GM23248 (cell line): ENCODE data around the gene KCNH5. TPM values are rescaled to one million over a fixed set of nuclear protein-coding genes. Genes with fewer than 3 reads are reported as not detected.

Experiments used
- DNase-seq: peaks from one replicate; pipeline ENCODE4 v3.0.0-alpha.2; 2015
- H2AFZ ChIP-seq: fragments of 200-600 bp; sonication (generic); 2 replicates; pipeline ENCODE4 v1.6.1; 2016; ENCODE audit warnings: antibody characterized with exemption
- H3F3A ChIP-seq: fragments of 200-600 bp; sonication (generic); 2 replicates; pipeline ENCODE4 v1.6.1; 2016; ENCODE audit warnings: mild to moderate bottlenecking, antibody characterized with exemption, mixed run types; ENCODE audit not compliant: insufficient read depth
- H3K27ac ChIP-seq: fragments of 200-600 bp; sonication (generic); 2 replicates; pipeline ENCODE4 v1.5.1; 2016; ENCODE audit warnings: mild to moderate bottlenecking
- H3K27me3 ChIP-seq: fragments of 200-600 bp; sonication (generic); replicated peaks from 2 replicates; pipeline ENCODE4 v1.6.1; 2016; ENCODE audit warnings: mild to moderate bottlenecking; ENCODE audit not compliant: insufficient read depth
- H3K36me3 ChIP-seq: fragments of 200-600 bp; sonication (generic); 2 replicates; pipeline ENCODE4 v1.6.1; 2016; ENCODE audit warnings: low read depth, mild to moderate bottlenecking
- H3K4me1 ChIP-seq: fragments of 200-600 bp; sonication (generic); 2 replicates; pipeline ENCODE4 v1.6.1; 2016; ENCODE audit warnings: mild to moderate bottlenecking; ENCODE audit not compliant: insufficient read depth
- H3K4me2 ChIP-seq: fragments of 200-600 bp; sonication (generic); one replicate; pipeline ENCODE4 v1.6.1; 2016; ENCODE audit warnings: mild to moderate bottlenecking; ENCODE audit not compliant: unreplicated experiment
- H3K4me3 ChIP-seq: fragments of 200-600 bp; sonication (generic); 2 replicates; pipeline ENCODE4 v1.5.1; 2016; ENCODE audit warnings: mild to moderate bottlenecking
- H3K79me2 ChIP-seq: fragments of 200-600 bp; sonication (generic); 2 replicates; pipeline ENCODE4 v1.6.1; 2016; ENCODE audit warnings: mild to moderate bottlenecking; ENCODE audit not compliant: insufficient read depth
- H3K9ac ChIP-seq: fragments of 200-600 bp; sonication (generic); 2 replicates; pipeline ENCODE4 v1.6.1; 2016; ENCODE audit warnings: mild to moderate bottlenecking
- H3K9me2 ChIP-seq: fragments of 200-600 bp; sonication (generic); 2 replicates; pipeline ENCODE4 v1.6.1; 2016; ENCODE audit warnings: mixed run types, mild to moderate bottlenecking, moderate library complexity; ENCODE audit not compliant: insufficient read depth
- H3K9me3 ChIP-seq: fragments of 200-600 bp; sonication (generic); one replicate; pipeline ENCODE4 v1.6.1; 2017; ENCODE audit warnings: low read depth
- H4K20me1 ChIP-seq: fragments of 200-600 bp; sonication (generic); 2 replicates; pipeline ENCODE4 v1.6.0; 2016; ENCODE audit not compliant: insufficient read depth
- EZH2 ChIP-seq: fragments of 200-600 bp; sonication (generic); IDR thresholded peaks from 2 replicates; pipeline ENCODE4 v1.6.1; 2018; ENCODE audit warnings: antibody characterized with exemption, mild to moderate bottlenecking; ENCODE audit not compliant: insufficient read depth, poor library complexity, severe bottlenecking
- EZH2phosphoT487 ChIP-seq: fragments of 200-600 bp; sonication (generic); IDR thresholded peaks from 2 replicates; pipeline ENCODE4 v1.6.1; 2018; ENCODE audit warnings: antibody characterized with exemption, moderate library complexity, mild to moderate bottlenecking, low read depth; ENCODE audit not compliant: insufficient read depth
- WGBS, 2 experiments: methylation state at CpG; one replicate each; pipeline ENCODE4 v1.1.6; 2015 to 2017; ENCODE audit warnings: low lambda C conversion rate in 2 of 2, low coverage in 1 of 2; ENCODE audit errors: missing lambda C conversion rate in 2 of 2; 5-methylcytosine and 5-hydroxymethylcytosine counted together
- in situ Hi-C: fragments of 300-500 bp; cut with MboI; formaldehyde crosslinking; loops from 2 replicates; pipeline ENCODE4 v1.15.0; 2020
- polyA plus RNA-seq: library from polyadenylated mRNA; unstranded; fragments of >200 nt; fragmentation: Nextera tagmentation; extraction: Ambion mirVana; gene quantifications from 2 replicates; pipeline ENCODE4 v1.2.1, GENCODE V29; 2016
- total RNA-seq: library from RNA; depleted of rRNA; stranded (reverse); fragments of >200 nt; shearing (Covaris generic); gene quantifications from 2 replicates; pipeline ENCODE4 v1.2.3, GENCODE V29; 2014

KCNH5 gene
- total and polyA plus RNA-seq, 2 experiments from 2014 or later: not detected

DNA sequence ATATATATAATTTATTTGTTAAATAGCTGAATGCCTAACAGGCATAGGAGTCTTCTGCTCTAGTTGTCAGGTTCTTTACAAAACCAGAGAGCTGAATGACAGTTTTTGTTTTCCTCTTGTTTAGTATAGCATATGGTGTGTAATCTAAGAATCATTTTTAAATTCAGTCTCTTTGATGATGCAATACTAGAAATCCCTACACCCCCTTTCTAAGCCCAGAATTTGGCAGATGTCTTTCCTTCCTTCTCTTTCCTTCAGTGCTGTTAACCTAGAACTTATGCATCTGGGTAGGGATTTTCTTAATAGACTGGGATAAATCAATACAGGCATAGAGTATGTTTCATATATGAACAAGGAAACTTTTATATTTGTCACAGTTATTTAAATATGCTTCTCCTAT lies 198.1 kb downstream of the KCNH5 start:
- H3K4me3 ChIP-seq: no peak overlapping the region
- H4K20me1 ChIP-seq: no peaks in the 10 kb centered on the region
- no peak overlapping the region for H3K27ac ChIP-seq
- H3K79me2 ChIP-seq: no peaks in the 10 kb centered on the region
- H3F3A ChIP-seq: no peaks in the 10 kb centered on the region
- no peaks in the 10 kb centered on the region for H3K9me2 ChIP-seq
- no peaks in the 10 kb centered on the region for H3K36me3 ChIP-seq
- TF ChIP-seq EZH2phosphoT487 (no peak), EZH2 (no peak)
- no peak for DNase-seq
- H3K27me3 ChIP-seq: no peaks in the 10 kb centered on the region
- in situ Hi-C loops: no loop called here
- no peak overlapping the region for H3K9ac ChIP-seq
- H3K4me2 ChIP-seq: no peak overlapping the region
- no peaks in the 10 kb centered on the region for H3K9me3 ChIP-seq
- no peak overlapping the region for H2AFZ ChIP-seq
- no peaks in the 10 kb centered on the region for H3K4me1 ChIP-seq

DNA sequence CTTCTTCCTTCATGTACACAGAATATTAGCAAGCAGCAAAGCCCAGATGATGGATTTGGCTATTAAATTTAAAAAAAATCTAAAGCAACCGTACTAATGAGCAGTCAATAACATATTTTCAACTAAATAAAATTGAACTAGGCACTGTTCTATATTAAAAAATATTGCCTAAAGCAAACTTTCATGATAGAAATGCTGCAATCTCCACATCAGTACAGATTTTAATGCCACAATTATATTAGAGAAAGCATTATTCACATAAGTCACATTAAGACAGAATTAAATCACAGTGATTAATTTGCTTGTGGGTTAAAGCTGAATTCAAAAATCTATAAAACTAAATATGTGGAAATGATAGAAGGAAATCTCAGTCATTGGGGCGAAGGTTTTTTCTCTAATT lies 200.7 kb downstream of the KCNH5 start:
- in situ Hi-C loops: no loop called here
- Histone ChIP-seq H3K4me3 (no peak overlapping the region), H4K20me1 (no peaks in the 10 kb centered on the region), H3K27me3 (no peaks in the 10 kb centered on the region), H3K4me1 (no peaks in the 10 kb centered on the region), H3K79me2 (no peaks in the 10 kb centered on the region), H3K4me2 (no peak overlapping the region), H3K9ac (no peak overlapping the region), H3K36me3 (no peaks in the 10 kb centered on the region), H3K27ac (no peak overlapping the region), H2AFZ (no peak overlapping the region), H3K9me2 (no peaks in the 10 kb centered on the region), H3F3A (no peaks in the 10 kb centered on the region), H3K9me3 (no peaks in the 10 kb centered on the region)
- TF ChIP-seq EZH2 (no peak), EZH2phosphoT487 (no peak)
- 10 to 11% methylated on average over 2 of the region's 2 CpGs for WGBS, 2 experiments
- DNase-seq: no peak

DNA sequence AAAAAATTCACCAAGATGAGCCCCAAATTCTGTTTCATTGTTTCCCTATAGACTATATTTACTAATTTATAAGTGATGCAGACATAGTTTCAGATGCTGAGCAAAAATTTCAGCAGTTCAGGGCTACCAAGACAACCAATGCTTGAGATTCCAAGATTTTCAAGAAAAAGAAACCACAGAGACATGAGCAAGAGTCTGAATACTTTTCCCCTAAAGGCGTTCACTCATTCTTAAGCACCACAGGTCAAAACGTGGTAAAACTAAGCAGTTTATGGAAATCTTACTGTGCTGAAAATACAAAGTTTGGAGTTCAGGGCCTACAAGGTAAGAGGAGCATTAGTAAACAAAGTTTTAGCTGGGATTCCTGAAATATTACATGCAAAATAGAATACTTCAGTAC lies 221.2 kb downstream of the KCNH5 start:
- no peaks in the 10 kb centered on the region for H3K9me2 ChIP-seq
- no peaks in the 10 kb centered on the region for H3K36me3 ChIP-seq
- H3K4me2 ChIP-seq: no peak overlapping the region
- TF ChIP-seq EZH2phosphoT487: no peak
- TF ChIP-seq EZH2: no peak
- no peak for DNase-seq
- no peaks in the 10 kb centered on the region for H3K4me1 ChIP-seq
- no peak overlapping the region for H3K4me3 ChIP-seq
- no peaks in the 10 kb centered on the region for H3K79me2 ChIP-seq
- H3K9me3 ChIP-seq: no peaks in the 10 kb centered on the region
- in situ Hi-C loops: no loop called here
- H3K27ac ChIP-seq: no peak overlapping the region
- WGBS, 2 experiments: 2 to 3% methylated on average over 2 of the region's 2 CpGs
- no peak overlapping the region for H2AFZ ChIP-seq
- H3F3A ChIP-seq: no peaks in the 10 kb centered on the region
- no peaks in the 10 kb centered on the region for H4K20me1 ChIP-seq
- no peaks in the 10 kb centered on the region for H3K27me3 ChIP-seq
- no peak overlapping the region for H3K9ac ChIP-seq

DNA sequence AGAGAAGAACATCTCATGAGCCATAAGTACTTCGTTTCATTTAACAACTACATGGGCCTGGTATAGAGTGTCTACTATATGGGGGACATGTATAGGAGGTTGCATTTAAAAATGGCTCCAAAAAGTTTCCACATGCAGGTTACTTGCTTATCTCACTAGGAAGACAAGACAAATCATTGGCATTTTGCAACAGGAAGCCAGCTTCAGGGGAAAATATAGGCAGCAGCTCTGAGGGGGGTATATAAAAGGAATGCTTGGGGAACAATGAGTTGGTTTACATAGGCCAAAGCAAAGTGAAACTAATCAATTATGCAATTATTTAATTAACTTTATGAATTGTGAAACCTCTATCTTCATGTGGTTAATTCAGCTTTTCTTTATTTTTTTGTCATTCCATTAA lies 225.3 kb downstream of the KCNH5 start:
- no peaks in the 10 kb centered on the region for H3K9me3 ChIP-seq
- no peak overlapping the region for H3K4me3 ChIP-seq
- H3K27ac ChIP-seq: no peak overlapping the region
- H3K4me2 ChIP-seq: no peak overlapping the region
- H3K79me2 ChIP-seq: no peaks in the 10 kb centered on the region
- no peaks in the 10 kb centered on the region for H4K20me1 ChIP-seq
- H3K36me3 ChIP-seq: no peaks in the 10 kb centered on the region
- H3K9me2 ChIP-seq: no peaks in the 10 kb centered on the region
- WGBS, 2 experiments: 0 to 4% methylated on average over 1 of the region's 1 CpG
- H3F3A ChIP-seq: no peaks in the 10 kb centered on the region
- in situ Hi-C loops: no loop called here
- no peak for DNase-seq
- no peak overlapping the region for H3K9ac ChIP-seq
- no peak for TF ChIP-seq EZH2phosphoT487
- TF ChIP-seq EZH2: no peak
- no peaks in the 10 kb centered on the region for H3K4me1 ChIP-seq
- H2AFZ ChIP-seq: no peak overlapping the region
- no peaks in the 10 kb centered on the region for H3K27me3 ChIP-seq

DNA sequence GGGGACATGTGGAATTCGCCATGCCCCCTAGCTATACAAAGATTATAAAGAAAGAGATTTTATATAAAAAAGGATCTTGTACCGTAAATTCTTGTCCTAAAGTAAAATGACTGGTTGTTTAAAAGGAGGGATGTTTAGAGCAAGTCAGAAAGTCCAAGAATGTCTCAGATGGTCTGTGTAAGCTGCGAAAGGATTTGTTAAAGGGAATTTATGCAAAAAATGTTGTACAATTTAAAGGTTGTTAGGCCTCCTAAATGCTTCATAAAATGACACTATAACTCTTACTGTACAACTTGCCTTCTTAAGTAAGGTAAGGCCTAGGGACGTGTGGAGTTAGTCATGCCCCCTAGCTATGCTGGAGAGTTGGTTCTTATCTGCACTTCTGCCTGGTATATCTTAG lies 237.6 kb downstream of the KCNH5 start:
- Histone ChIP-seq H3K9me3 (no peaks in the 10 kb centered on the region), H3K4me1 (no peaks in the 10 kb centered on the region), H3K4me3 (no peak overlapping the region), H3K27me3 (no peaks in the 10 kb centered on the region), H3K4me2 (no peak overlapping the region), H3K79me2 (no peaks in the 10 kb centered on the region), H3K36me3 (no peaks in the 10 kb centered on the region), H4K20me1 (no peaks in the 10 kb centered on the region), H3K9ac (no peak overlapping the region), H3K27ac (no peak overlapping the region), H2AFZ (no peak overlapping the region), H3F3A (no peaks in the 10 kb centered on the region), H3K9me2 (no peaks in the 10 kb centered on the region)
- TF ChIP-seq EZH2: no peak
- no peak for TF ChIP-seq EZH2phosphoT487
- in situ Hi-C loops: no loop called here
- WGBS, 2 experiments: 5 to 6% methylated on average over 4 of the region's 4 CpGs
- no peak for DNase-seq
